Smooth muscle cell (in vitro differentiated cells): ENCODE measurements around the gene NEO1. TPM values are rescaled to one million over a fixed set of nuclear protein-coding genes. Genes with fewer than 3 reads are reported as not detected.

Experiments
- DNase-seq: peaks from one replicate; lab custom pipeline; 2025; ENCODE audit not compliant: unreplicated experiment; lab: John Stamatoyannopoulos, UW
- H2AFZ ChIP-seq: fragments of 200-600 bp; sonication (generic); 2 replicates; pipeline ENCODE4 v1.6.0; 2016; ENCODE audit warnings: antibody characterized with exemption, low read depth, mild to moderate bottlenecking
- H3F3A ChIP-seq: fragments of 200-600 bp; sonication (generic); 2 replicates; pipeline ENCODE4 v1.6.0; 2017; ENCODE audit warnings: antibody characterized with exemption, low read depth
- H3K27ac ChIP-seq: fragments of 200-600 bp; sonication (generic); 2 replicates; pipeline ENCODE4 v1.5.1; 2016; ENCODE audit warnings: low read depth, mild to moderate bottlenecking
- H3K27me3 ChIP-seq: fragments of 200-600 bp; sonication (generic); 2 replicates; pipeline ENCODE4 v1.6.1; 2016; ENCODE audit warnings: low read depth, mild to moderate bottlenecking
- H3K36me3 ChIP-seq: fragments of 200-600 bp; sonication (generic); 2 replicates; pipeline ENCODE4 v1.5.1; 2016; ENCODE audit warnings: low read depth
- H3K4me1 ChIP-seq: fragments of 200-600 bp; sonication (generic); 2 replicates; pipeline ENCODE4 v1.5.1; 2016; ENCODE audit warnings: low read depth
- H3K4me2 ChIP-seq: fragments of 200-600 bp; sonication (generic); 2 replicates; pipeline ENCODE4 v1.6.0; 2016; ENCODE audit warnings: mild to moderate bottlenecking
- H3K4me3 ChIP-seq: fragments of 200-600 bp; sonication (generic); 2 replicates; pipeline ENCODE4 v1.5.1; 2016; ENCODE audit warnings: mild to moderate bottlenecking
- H3K79me2 ChIP-seq: fragments of 200-600 bp; sonication (generic); 2 replicates; pipeline ENCODE4 v1.6.0; 2016; ENCODE audit warnings: low read depth, mild to moderate bottlenecking
- H3K9ac ChIP-seq: fragments of 200-600 bp; sonication (generic); 2 replicates; pipeline ENCODE4 v1.6.0; 2016; ENCODE audit warnings: low read depth
- H3K9me3 ChIP-seq: fragments of 200-600 bp; sonication (generic); replicated peaks from 2 replicates; pipeline ENCODE4 v1.5.1; 2016; ENCODE audit warnings: low read depth
- H4K20me1 ChIP-seq: fragments of 200-600 bp; sonication (generic); 2 replicates; pipeline ENCODE4 v1.6.0; 2016; ENCODE audit warnings: low read depth
- WGBS: methylation state at CpG from one replicate; pipeline ENCODE4 v1.1.7; 2016; ENCODE audit warnings: low lambda C conversion rate; 5-methylcytosine and 5-hydroxymethylcytosine counted together
- polyA plus RNA-seq: library from polyadenylated mRNA; unstranded; fragments of >200 nt; fragmentation: Nextera tagmentation; extraction: Ambion mirVana; gene quantifications from 2 replicates; pipeline ENCODE4 v1.2.1, GENCODE V29; 2016
- total RNA-seq: library from RNA; depleted of rRNA; stranded (reverse); fragments of >200 nt; gene quantifications from 2 replicates; pipeline ENCODE4 v1.2.3, GENCODE V29; 2014
- TF ChIP-seq, protein P1 (sequence below): fragments of 200-600 bp; sonication (generic); IDR thresholded peaks from 2 replicates; pipeline ENCODE4 v1.5.1; 2017; ENCODE audit warnings: borderline replicate concordance, mild to moderate bottlenecking, antibody characterized with exemption; ENCODE audit not compliant: insufficient read depth, poor library complexity, severe bottlenecking

NEO1 gene
- total and polyA plus RNA-seq, 2 experiments from 2014 or later, result 4.9 to 21.8 TPM

DNA sequence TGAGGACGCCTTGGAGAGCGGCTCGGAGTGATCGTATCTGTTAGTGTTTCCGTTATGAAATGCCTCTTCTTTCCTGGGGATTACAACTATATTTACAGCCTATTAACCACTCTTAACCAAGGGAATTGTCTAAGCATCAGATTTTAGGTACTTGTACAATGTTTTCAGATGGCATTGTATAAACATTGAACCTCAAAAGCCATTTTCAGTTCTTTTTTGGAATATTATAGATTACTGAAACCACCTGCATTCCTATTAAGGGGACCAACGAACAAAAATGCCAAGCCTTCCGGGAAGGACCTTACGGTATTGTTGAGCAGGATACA lies 1.1 kb downstream of the NEO1 start:
- no peak overlapping the region for H3K27ac ChIP-seq
- no peak for DNase-seq
- peaks cover 38% of the 10 kb centered on the region for H4K20me1 ChIP-seq
- peaks cover 8% of the 10 kb centered on the region for H3F3A ChIP-seq
- H3K4me3 ChIP-seq, result peak overlapping the region; percentile 94
- H3K27me3 ChIP-seq, result peaks cover 58% of the 10 kb centered on the region
- H3K4me1 ChIP-seq, result peaks cover 22% of the 10 kb centered on the region
- no peaks in the 10 kb centered on the region for H3K9me3 ChIP-seq
- H3K4me2 ChIP-seq, result peak overlapping the region; percentile 97
- H3K36me3 ChIP-seq, result no peaks in the 10 kb centered on the region
- H2AFZ ChIP-seq, result peak overlapping the region; percentile 82
- H3K79me2 ChIP-seq, result no peaks in the 10 kb centered on the region
- TF ChIP-seq, protein P1, sequence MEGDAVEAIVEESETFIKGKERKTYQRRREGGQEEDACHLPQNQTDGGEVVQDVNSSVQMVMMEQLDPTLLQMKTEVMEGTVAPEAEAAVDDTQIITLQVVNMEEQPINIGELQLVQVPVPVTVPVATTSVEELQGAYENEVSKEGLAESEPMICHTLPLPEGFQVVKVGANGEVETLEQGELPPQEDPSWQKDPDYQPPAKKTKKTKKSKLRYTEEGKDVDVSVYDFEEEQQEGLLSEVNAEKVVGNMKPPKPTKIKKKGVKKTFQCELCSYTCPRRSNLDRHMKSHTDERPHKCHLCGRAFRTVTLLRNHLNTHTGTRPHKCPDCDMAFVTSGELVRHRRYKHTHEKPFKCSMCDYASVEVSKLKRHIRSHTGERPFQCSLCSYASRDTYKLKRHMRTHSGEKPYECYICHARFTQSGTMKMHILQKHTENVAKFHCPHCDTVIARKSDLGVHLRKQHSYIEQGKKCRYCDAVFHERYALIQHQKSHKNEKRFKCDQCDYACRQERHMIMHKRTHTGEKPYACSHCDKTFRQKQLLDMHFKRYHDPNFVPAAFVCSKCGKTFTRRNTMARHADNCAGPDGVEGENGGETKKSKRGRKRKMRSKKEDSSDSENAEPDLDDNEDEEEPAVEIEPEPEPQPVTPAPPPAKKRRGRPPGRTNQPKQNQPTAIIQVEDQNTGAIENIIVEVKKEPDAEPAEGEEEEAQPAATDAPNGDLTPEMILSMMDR, result no peak
- peak overlapping the region; percentile 49 for H3K9ac ChIP-seq
- WGBS, result 6% methylated on average over 8 of the region's 8 CpGs

DNA sequence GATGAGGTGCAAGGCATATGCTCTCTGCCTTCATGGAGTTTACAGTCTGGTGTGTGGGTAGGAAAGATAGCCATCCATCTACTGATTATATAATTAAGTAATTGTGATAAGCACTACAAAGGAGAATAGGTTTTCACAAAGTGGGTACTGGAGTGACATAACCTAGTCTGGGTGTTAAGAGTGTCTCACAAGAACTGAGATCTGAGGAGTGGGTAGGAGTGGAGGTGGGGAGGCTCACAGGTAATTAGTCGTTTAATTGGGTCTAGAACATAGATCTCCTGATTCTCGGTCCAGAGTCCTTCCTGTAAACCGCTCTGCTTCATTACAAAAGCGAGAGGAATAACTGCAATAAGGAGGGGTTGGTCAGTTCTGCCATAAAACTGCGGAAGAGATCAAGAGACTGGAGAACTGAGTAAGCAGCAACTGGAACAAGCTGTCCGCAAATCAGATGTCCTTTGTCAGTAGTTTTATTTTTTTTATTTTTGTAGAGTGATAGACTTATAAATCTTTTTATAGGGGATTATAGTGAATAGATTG lies 2.2 kb downstream of the NEO1 start:
- no peaks in the 10 kb centered on the region for H3K36me3 ChIP-seq
- H3K9ac ChIP-seq, result no peak overlapping the region
- H2AFZ ChIP-seq, result no peak overlapping the region
- peaks cover 8% of the 10 kb centered on the region for H3F3A ChIP-seq
- no peaks in the 10 kb centered on the region for H3K9me3 ChIP-seq
- TF ChIP-seq, protein P1, result no peak
- peak overlapping the region; percentile 94 for H3K4me3 ChIP-seq
- H3K27ac ChIP-seq, result no peak overlapping the region
- no peaks in the 10 kb centered on the region for H3K79me2 ChIP-seq
- no peak overlapping the region for H3K4me2 ChIP-seq
- H3K4me1 ChIP-seq, result peaks cover 17% of the 10 kb centered on the region
- WGBS, result 81% methylated on average over 6 of the region's 6 CpGs
- peaks cover 69% of the 10 kb centered on the region for H3K27me3 ChIP-seq
- H4K20me1 ChIP-seq, result peaks cover 41% of the 10 kb centered on the region
- DNase-seq, result no peak

DNA sequence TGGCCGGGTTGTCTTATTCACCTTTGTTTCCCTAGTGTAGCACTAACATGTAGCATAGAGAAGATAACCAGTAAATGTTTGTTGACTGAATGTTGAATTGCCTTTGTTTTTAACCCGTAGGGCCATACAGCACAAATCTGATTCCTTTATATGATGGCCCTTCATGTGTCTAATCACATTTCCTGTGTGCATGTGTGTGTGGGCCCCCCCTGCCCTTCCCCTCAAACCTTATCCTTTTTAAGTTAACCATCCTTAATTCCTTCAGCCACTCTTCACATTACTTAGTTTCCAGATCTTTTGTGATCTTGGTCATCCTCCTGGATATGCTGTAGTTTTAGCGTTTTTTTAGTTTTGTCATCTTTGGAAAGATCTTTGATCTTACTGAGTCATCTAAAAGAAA lies 4.2 kb downstream of the NEO1 start:
- Histone ChIP-seq H3K9me3 (no peaks in the 10 kb centered on the region), H2AFZ (no peak overlapping the region), H3K4me2 (no peak overlapping the region), H3K9ac (no peak overlapping the region), H3K27me3 (peaks cover 65% of the 10 kb centered on the region), H3K36me3 (no peaks in the 10 kb centered on the region), H3K27ac (no peak overlapping the region), H3K79me2 (no peaks in the 10 kb centered on the region), H3K4me1 (peaks cover 6% of the 10 kb centered on the region), H3K4me3 (no peak overlapping the region), H3F3A (no peaks in the 10 kb centered on the region), H4K20me1 (peaks cover 58% of the 10 kb centered on the region)
- TF ChIP-seq, protein P1, result no peak
- no peak for DNase-seq
- WGBS, result 89% methylated on average over 3 of the region's 3 CpGs

DNA sequence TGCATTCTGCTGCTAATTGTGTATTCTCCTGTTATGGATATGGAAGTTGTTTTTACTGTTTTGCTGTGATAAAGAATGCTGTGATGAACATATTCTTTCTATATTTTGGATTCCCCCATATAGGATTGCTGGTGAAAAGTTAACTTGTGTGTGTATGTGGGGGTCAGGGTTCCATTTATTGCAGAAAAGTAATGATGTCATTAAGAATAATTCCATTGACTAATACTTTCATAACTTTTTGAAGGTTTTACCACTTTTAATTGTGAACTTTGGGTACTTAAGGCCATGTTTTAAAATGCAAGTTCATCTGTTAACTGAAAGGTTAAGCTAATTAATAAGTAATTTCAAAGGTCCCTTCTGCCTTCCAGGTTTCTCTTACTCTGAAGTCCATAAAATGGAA lies 6.2 kb downstream of the NEO1 start:
- Histone ChIP-seq H3K4me1 (peaks cover 6% of the 10 kb centered on the region), H3K36me3 (no peaks in the 10 kb centered on the region), H3K4me2 (no peak overlapping the region), H2AFZ (no peak overlapping the region), H3K27me3 (peaks cover 73% of the 10 kb centered on the region), H3K9ac (no peak overlapping the region), H3K4me3 (no peak overlapping the region), H3K79me2 (no peaks in the 10 kb centered on the region), H3K27ac (no peak overlapping the region), H4K20me1 (peaks cover 72% of the 10 kb centered on the region), H3K9me3 (no peaks in the 10 kb centered on the region), H3F3A (no peaks in the 10 kb centered on the region)
- TF ChIP-seq, protein P1, result no peak
- DNase-seq, result no peak
